ENCODE data around the gene GAGE12J.
"Not testable (repeated sequence)": the region's sequence is repeated elsewhere in the genome, so short reads cannot be mapped to it uniquely, and the experiment has no call there.

The GAGE12J gene

GRCh38 chrX:49331282-49331681, 9.4 kb downstream of the GAGE12J start, which contains the start of gene GAGE13:
Gene GAGE13, plus strand, starts transcription at chrX:49331582. Its CDS starts 1,156 bp downstream, at chrX:49332738.
- not testable (repeated sequence) for TF ChIP-seq ZBTB7A (IDR thresholded peaks at IDR 0.05; ENCODE audit: low read depth); MAX (IDR thresholded peaks at IDR 0.05); FOXM1 (IDR thresholded peaks at IDR 0.05; ENCODE audit: borderline replicate concordance, low read depth)

All from Ishikawa (cell line).